PFSK-1 (cell line): ENCODE measurements around the gene WFIKKN1.

Experiments used
- FOXP2 ChIP-seq: optimal IDR thresholded peaks from 2 replicates; pipeline ENCODE3; 2011; ENCODE audit warnings: borderline replicate concordance, control low read depth, inconsistent platforms; ENCODE audit not compliant: insufficient read depth; ENCODE audit errors: extremely low read length, extremely low read depth
- POLR2AphosphoS5 ChIP-seq: IDR thresholded peaks from 2 replicates; pipeline ENCODE4 v1.6.1; 2012; ENCODE audit warnings: low read depth, mild to moderate bottlenecking, control low read depth, low read length, moderate library complexity
- REST ChIP-seq, 2 experiments: IDR thresholded peaks; 2 replicates each; pipeline versions ENCODE4 v1.6.1 to v1.8.0; 2011 to 2012; ENCODE audit warnings: low read depth in 2 of 2, low read length in 2 of 2, control low read depth in 1 of 2, inconsistent platforms in 1 of 2, mild to moderate bottlenecking in 1 of 2, moderate library complexity in 1 of 2; ENCODE audit not compliant: insufficient read depth in 1 of 2
- SIN3A ChIP-seq: IDR thresholded peaks from 2 replicates; pipeline ENCODE4 v1.6.1; 2012; ENCODE audit warnings: mild to moderate bottlenecking, low read length, moderate library complexity, borderline replicate concordance; ENCODE audit not compliant: insufficient read depth
- TAF1 ChIP-seq: IDR thresholded peaks from 2 replicates; pipeline ENCODE4 v1.6.1; 2012; ENCODE audit warnings: low read length, control low read depth, borderline replicate concordance; ENCODE audit not compliant: insufficient read depth

Gene WFIKKN1

DNA sequence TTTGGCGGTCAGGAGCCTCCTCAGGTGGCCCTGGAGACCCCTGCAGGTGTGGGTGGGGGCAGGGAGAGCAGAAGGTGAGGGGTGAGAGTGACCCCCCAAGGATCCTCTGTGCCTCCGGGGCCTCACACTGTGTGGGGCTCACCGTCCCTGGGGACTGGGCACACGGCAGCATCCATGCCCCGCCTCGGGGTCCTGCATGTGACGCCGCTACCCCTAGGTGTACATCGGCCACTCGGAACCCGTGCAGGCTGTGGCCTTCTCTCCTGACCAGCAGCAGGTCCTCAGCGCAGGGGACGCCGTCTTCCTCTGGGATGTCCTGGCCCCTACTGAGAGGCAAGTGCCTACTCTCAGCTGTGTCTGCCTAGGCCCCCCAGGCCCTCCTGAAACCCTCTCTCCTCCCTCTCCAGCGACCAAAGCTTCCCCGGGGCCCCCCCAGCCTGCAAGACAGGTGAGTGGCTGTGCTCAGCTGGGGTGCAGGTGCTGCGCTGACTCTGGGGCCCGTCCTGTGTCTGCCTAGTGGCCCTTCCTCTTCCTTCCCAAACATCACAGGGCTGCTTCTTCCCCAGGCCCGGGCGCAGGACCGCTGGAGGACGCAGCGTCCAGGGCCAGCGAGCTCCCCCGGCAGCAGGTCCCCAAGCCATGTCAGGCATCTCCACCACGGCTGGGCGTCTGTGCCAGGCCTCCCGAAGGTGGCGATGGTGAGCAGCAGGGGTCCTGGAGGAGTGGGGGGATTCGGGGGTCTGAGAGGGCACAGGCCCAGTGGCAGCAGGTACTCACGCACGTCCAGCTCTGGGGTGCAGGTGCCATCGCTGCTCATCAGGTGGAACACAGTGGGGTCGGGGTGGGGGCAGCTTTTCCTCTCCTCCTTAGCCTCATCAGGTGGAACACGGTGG lies 28.1 kb downstream of the WFIKKN1 start:
- TF ChIP-seq SIN3A (no peak), FOXP2 (no peak), REST (IDR thresholded peaks at IDR 0.05; ENCODE audit: insufficient read depth in 1 of 2, low read depth in 2 of 2, low read length in 2 of 2) (no peak), TAF1 (no peak), POLR2AphosphoS5 (no peak)

DNA sequence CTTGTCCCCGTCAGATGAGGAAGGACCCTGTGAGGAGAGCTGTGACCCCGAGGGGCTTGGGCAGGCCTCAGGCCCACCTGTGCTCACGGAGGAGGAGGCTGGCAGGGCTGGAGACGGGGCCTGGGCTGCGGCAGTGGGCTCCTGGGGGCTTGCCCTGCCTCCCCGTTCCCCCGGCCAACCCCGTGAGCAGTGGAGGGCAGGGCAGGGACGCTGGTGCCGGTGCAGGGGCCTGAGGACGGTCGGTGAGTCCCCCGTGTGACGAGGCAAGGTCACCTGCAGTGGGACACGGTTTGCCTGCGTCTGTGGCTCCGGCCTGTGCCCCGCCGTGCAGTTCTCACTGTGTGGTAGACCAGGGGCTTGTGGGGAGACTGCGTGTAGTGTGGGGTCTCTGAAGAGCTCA lies 28.8 kb downstream of the WFIKKN1 start:
- TF ChIP-seq TAF1 (no peak), REST (IDR thresholded peaks at IDR 0.05; ENCODE audit: insufficient read depth in 1 of 2, low read depth in 2 of 2, low read length in 2 of 2) (no peak), FOXP2 (no peak), SIN3A (no peak), POLR2AphosphoS5 (no peak)

- TF ChIP-seq TAF1 (no peak), FOXP2 (no peak), POLR2AphosphoS5 (no peak)
Measured at GRCh38 chr16:660132-660458, 29.3 kb downstream of the WFIKKN1 start.

DNA sequence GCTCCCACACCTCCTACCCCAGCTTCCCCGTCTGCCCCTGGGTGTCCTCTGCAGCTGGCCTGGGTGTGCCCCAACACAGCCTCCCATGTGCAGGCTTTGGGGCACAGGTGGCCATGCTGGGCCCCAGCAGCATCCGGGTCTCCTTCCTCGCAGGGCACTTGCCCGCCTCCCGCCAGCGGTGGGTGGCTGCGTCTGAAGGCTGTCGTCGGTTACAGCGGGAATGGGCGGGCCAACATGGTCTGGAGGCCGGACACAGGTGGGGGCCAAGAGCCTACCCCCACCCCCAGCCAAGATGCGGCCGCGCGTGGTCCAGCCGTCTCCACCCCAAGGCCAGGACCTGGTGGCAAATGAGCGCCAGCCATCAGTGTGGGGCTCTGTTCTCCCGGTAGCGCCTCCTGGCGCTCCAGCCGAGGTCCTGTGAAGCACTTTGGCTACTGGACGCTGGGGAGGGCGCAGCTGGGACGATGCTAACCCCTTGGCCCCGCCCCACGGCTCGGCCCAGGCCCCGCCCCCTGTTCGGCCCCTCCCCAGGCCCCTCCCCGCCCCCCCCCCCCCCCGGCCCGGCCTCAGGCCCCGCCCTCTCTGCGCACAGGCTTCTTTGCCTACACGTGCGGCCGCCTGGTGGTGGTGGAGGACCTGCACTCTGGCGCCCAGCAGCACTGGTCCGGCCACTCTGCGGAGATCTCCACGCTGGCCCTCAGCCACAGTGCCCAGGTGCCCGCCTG lies 29.8 kb downstream of the WFIKKN1 start:
- TF ChIP-seq TAF1, result no peak
- TF ChIP-seq FOXP2, result no peak
- no peak for TF ChIP-seq SIN3A
- TF ChIP-seq POLR2AphosphoS5, result peak; percentile 52; the same call in 1 of the 2 replicates
- no peak for TF ChIP-seq REST (IDR thresholded peaks at IDR 0.05; ENCODE audit: insufficient read depth in 1 of 2, low read depth in 2 of 2, low read length in 2 of 2)

GRCh38 chr16:661184-661821 lies 30.5 kb downstream of the WFIKKN1 start:
- TF ChIP-seq POLR2AphosphoS5 (no peak), TAF1 (no peak), REST (IDR thresholded peaks at IDR 0.05; ENCODE audit: insufficient read depth in 1 of 2, low read depth in 2 of 2, low read length in 2 of 2) (no peak), SIN3A (no peak), FOXP2 (no peak)
